HG03097 (cell line): Measurements from ENCODE around the gene MS4A8.
"Not testable (repeated sequence)": the region's sequence is repeated elsewhere in the genome, so short reads cannot be mapped to it uniquely, and the experiment has no call there.

Experiments used
- ATAC-seq: cut with Tn5 transposase; IDR thresholded peaks from one replicate; pipeline ENCODE4 v1.9.1; 2021; ENCODE audit not compliant: unreplicated experiment, low FRiP score

The MS4A8 gene

DNA sequence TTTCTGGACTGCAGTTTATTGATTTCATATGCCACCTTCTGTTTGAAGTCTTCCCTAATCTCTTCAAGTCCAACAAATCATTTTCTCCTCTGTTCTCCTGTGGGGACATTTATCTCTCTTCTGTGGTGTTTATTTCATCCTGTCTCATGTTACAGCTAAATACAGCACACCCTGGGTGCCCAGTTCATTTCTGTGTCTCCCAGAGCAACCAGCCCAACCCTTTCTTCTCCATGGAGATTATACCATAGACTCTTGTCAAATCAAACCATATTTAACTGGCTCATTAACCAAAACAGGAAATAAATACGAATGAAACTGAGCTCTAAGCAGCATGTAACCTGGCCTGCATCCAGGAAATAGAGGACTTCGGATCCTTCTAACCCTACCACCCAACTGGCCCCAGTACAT lies at the start of gene MS4A8:
MS4A8 (plus strand) TSS at position 329 of the 408 bp plus-strand sequence. CDS start 1,249 bp downstream, outside the sequence.
- no peak for ATAC-seq

GRCh38 chr11:60657888-60658287 lies 41.5 kb upstream of the MS4A8 start:
- no peak for ATAC-seq

GRCh38 chr11:60658409-60658808 lies 41.0 kb upstream of the MS4A8 start:
- ATAC-seq = no peak

- ATAC-seq = no peak
These were observed 27.2 kb upstream of the MS4A8 start for GRCh38 chr11:60672255-60672654.

- not testable (repeated sequence) for ATAC-seq
These were observed 21.2 kb upstream of the MS4A8 start for GRCh38 chr11:60678231-60678630.

DNA sequence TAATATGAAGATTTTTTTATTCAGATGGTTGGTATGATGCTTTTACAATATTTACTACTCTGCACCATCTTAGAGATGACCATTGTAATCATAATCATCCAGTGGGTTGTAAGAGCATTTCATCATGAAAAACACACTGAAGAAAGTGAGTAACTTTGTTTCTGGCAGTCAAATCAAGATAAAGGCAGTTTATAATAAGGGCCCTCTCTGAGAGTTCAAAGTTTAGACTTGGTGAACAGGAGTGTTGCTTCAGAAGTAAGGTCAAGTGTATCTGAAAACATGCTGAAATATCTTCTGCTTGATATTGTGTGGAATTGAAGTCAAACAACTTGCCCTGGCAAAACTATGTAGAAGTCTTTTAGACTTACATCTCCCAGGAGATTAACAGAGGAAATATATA lies 19.5 kb upstream of the MS4A8 start:
- no peak for ATAC-seq

DNA sequence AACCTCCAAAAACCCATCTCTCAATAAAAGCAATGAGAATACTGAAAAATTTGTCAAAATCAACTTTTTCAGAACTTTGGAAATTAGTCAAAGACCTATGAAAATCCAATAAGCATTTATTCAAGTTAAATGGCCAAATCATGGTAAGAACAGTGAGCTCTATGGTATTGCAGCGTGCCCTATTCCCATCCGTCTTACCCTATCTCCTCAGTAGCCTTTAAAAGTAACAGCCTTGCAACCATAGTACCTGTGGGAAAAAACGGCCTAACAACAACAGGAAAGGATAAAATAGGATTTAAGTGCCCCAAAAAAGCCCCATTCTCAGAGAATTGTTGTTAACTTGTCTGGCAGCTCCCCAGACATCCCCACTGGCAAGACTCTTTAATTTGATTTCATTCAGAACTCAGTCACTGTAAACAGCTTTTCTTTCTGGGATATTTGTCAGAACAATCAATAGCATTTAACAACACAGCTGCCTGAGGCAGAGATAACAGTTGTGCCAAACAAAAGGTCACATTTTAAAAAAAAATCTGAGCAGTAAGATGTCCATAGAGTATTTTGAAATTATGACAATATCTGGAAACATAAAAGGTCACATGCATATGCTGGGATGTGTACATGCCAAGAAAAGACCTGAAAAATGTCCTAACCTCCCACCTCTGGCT lies 18.8 kb upstream of the MS4A8 start:
- ATAC-seq = no peak

DNA sequence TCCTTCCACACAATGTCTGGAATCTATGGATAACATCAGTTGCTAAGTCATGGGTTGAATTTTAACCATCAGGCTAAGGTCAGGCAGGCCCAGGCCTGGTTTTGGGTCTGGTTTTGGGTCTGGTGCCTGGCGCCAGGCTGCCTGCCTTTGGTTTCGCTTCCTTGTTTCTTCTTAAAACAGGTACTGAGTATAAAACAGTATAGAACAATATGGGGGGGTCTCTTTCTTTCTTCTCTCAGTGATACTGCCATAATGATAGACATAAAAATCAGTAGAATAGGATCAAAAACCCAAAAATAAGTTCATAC lies 14.9 kb upstream of the MS4A8 start:
- not testable (repeated sequence) for ATAC-seq

DNA sequence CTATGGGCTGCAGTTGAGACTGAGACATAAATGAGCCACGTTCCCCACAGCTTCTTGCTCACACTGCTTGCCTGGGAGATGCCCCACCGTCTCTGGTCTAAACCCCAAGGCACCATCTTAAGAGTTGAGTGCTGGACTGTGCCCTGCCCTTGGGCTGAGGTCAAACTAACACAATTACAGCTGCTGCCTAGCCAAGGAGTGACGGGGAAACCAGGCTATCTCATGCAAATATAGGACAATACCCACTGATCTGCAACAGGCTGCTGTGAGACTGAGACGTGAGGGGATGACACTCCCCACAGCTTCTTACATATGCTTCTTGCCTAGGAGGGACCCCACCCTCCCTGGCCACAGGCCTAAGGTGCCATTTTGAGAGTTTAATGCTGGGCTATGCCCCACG lies 7.8 kb upstream of the MS4A8 start:
- no peak for ATAC-seq

GRCh38 chr11:60699936-60700335 lies 524 bp downstream of the MS4A8 start:
- no peak for ATAC-seq

GRCh38 chr11:60700689-60701468 lies 1.5 kb downstream of the MS4A8 start:
- ATAC-seq = no peak

DNA sequence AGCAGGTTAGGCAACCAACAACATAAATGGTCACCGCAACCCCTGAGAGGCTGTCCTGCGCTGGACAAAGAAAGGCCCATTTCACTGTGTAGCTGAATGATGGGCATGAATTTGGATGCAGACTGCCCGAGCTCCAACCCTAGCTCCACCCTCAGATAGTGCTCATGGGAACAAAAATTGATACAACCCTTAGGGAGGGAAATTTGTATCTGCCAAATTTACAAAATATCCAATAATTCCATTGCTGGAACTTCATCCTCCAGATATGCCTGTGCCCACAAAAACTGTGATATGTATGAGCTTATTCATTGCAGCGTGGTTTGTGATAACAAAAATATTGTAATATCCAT lies 2.0 kb downstream of the MS4A8 start:
- no peak for ATAC-seq

GRCh38 chr11:60703374-60703773 lies 4.0 kb downstream of the MS4A8 start:
- no peak for ATAC-seq

- no peak for ATAC-seq
These were observed 6.5 kb downstream of the MS4A8 start for GRCh38 chr11:60705895-60706294.

DNA sequence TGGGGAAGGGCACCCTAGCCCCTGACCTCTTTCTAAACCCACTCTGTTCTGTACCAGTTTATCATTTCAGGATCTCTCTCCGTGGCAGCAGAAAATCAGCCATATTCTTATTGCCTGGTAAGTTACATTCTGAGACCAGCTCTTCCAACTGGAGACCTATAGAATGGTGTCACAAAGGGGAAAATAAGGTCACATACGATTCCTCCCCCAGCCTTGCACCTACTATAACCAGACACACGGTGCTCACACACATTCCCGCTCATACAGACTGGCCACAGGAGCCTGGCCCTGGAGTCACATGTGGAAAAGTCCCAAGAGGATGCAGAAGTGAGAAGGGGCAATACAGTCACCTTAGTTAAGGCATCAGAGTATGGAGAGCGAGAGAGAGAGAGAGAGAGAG lies 7.5 kb downstream of the MS4A8 start:
- no peak for ATAC-seq

DNA sequence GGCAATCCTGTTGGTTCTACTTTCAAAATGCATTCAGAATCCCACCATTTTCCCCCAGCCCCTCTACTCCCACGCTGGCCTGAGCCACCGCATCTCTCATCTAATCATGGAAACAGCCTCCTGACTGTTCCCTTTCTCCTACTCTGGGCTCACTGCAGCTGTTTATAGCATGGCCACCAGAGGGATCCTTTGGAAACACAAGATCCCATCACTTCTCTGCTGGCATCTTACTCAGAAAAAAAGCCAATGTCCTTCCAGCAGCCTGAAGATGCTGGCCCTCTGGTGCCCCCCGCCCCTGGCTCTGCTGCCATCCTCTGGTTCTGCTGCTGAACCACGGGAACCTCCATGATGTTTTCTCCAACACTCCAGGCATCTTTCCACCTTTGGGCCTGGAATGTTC lies 11.1 kb downstream of the MS4A8 start:
- ATAC-seq = no peak

GRCh38 chr11:60711276-60711675 lies 11.9 kb downstream of the MS4A8 start:
- no peak for ATAC-seq

DNA sequence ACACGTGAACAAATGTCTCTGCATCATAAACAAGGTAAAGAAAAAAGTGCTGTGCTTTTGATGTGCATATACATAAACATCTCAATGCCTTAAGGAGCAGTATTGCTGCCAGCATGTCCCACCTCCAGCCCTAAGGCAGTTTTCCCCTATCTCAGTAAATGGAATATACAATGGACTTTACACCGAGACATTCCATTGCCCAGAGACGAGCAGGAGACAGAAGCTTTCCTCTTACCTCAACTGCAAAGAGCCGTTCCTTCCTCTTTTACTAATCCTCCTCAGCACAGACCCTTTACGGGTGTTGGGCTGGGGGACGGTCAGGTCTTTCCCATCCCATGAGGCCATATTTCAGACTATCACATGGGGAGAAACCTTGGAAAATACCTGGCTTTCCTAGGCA lies 14.0 kb downstream of the MS4A8 start:
- not testable (repeated sequence) for ATAC-seq

GRCh38 chr11:60717956-60718355 lies 18.5 kb downstream of the MS4A8 start:
- no peak for ATAC-seq

- ATAC-seq = no peak
These were observed 19.3 kb downstream of the MS4A8 start for GRCh38 chr11:60718524-60719316.

GRCh38 chr11:60719391-60719790 lies 20.0 kb downstream of the MS4A8 start:
- ATAC-seq = no peak

GRCh38 chr11:60720460-60720859 lies 21.0 kb downstream of the MS4A8 start:
- ATAC-seq = no peak
